Natural killer cell (primary cell): ENCODE results near the gene HM13. TPM values are rescaled to one million over a fixed set of nuclear protein-coding genes. Genes with fewer than 3 reads are reported as not detected.

ENCODE experiments used
- ATAC-seq, 3 donors: fragments of 150-1000 bp in 2 of 3; fragments of 200-7000 bp in 1 of 3; cut with Tn5 transposase; 1 replicate in 1 of 3; 2 replicates in 2 of 3; pipeline ENCODE4 v1.10.0; 2021; ENCODE audit warnings: mild to moderate bottlenecking in 2 of 3, moderate library complexity in 2 of 3
- DNase-seq, 2 donors: peaks; one replicate each; pipeline versions ENCODE4 v3.0.0 to v3.0.0-alpha.2; 2013 to 2021; ENCODE audit warnings: mixed read lengths in 1 of 2
- H3K27ac ChIP-seq: one replicate; pipeline ENCODE4 v1.5.1; 2013; ENCODE audit warnings: mild to moderate bottlenecking, low read length
- H3K27me3 ChIP-seq: one replicate; pipeline ENCODE4 v1.6.1; 2013; ENCODE audit warnings: low read length; ENCODE audit not compliant: control insufficient read depth, insufficient read depth
- H3K36me3 ChIP-seq: one replicate; pipeline ENCODE4 v1.6.1; 2013; ENCODE audit warnings: low read length; ENCODE audit not compliant: control insufficient read depth, insufficient read depth
- H3K4me1 ChIP-seq: one replicate; pipeline ENCODE4 v1.6.1; 2013; ENCODE audit warnings: low read length; ENCODE audit not compliant: control insufficient read depth, insufficient read depth
- H3K4me3 ChIP-seq: one replicate; pipeline ENCODE4 v1.5.1; 2013; ENCODE audit warnings: low read length
- H3K9me3 ChIP-seq: one replicate; pipeline ENCODE4 v1.6.1; 2013; ENCODE audit warnings: low read length; ENCODE audit not compliant: control insufficient read depth, insufficient read depth
- H3K27ac Mint-ChIP-seq, 2 donors: one replicate each; pipeline ENCODE4 v1.8.0; 2022; ENCODE audit warnings: mild to moderate bottlenecking in 2 of 2, mixed read lengths in 2 of 2, moderate library complexity in 1 of 2
- H3K27me3 Mint-ChIP-seq, 2 donors: one replicate each; pipeline ENCODE4 v1.8.0; 2022; ENCODE audit warnings: low read depth in 2 of 2, mixed read lengths in 2 of 2
- H3K36me3 Mint-ChIP-seq: one replicate; pipeline ENCODE4 v1.8.0; 2022; ENCODE audit warnings: mixed read lengths
- H3K4me1 Mint-ChIP-seq, 2 donors: one replicate each; pipeline ENCODE4 v1.8.0; 2022; ENCODE audit warnings: mixed read lengths in 2 of 2
- H3K4me3 Mint-ChIP-seq: one replicate; pipeline ENCODE4 v1.8.0; 2022; ENCODE audit warnings: mild to moderate bottlenecking, moderate library complexity, mixed read lengths
- H3K9me3 Mint-ChIP-seq, 2 donors: one replicate each; pipeline ENCODE4 v1.8.0; 2022; ENCODE audit warnings: mixed read lengths in 2 of 2
- WGBS: methylation state at CpG from one replicate; pipeline ENCODE4 v1.1.7; 2013; ENCODE audit warnings: missing lambda C conversion rate; ENCODE audit not compliant: insufficient coverage; 5-methylcytosine and 5-hydroxymethylcytosine counted together
- intact Hi-C: fragments of 100-400 bp; cut with micrococcal nuclease; formaldehyde crosslinking; loops from one replicate; pipeline ENCODE4 v1.14.2; 2022
- total RNA-seq, 4 donors: library from RNA; stranded (reverse); fragments of 120-200 nt in 1 of 4; gene quantifications; one replicate each; pipeline versions ENCODE4 v1.2.3 to v1.2.4, GENCODE V29; 2013 to 2022
- TF ChIP-seq, protein P1 (sequence below): fragments of 200-600 bp; IDR thresholded peaks from one replicate; pipeline ENCODE4 v1.8.0; 2022; ENCODE audit warnings: antibody characterized with exemption

The HM13 gene
- total RNA-seq, 3 donors from 2014 or later (not counting 1 experiment from before 2014, with no cell fraction given): 97.5 to 135 (median 104) TPM

DNA sequence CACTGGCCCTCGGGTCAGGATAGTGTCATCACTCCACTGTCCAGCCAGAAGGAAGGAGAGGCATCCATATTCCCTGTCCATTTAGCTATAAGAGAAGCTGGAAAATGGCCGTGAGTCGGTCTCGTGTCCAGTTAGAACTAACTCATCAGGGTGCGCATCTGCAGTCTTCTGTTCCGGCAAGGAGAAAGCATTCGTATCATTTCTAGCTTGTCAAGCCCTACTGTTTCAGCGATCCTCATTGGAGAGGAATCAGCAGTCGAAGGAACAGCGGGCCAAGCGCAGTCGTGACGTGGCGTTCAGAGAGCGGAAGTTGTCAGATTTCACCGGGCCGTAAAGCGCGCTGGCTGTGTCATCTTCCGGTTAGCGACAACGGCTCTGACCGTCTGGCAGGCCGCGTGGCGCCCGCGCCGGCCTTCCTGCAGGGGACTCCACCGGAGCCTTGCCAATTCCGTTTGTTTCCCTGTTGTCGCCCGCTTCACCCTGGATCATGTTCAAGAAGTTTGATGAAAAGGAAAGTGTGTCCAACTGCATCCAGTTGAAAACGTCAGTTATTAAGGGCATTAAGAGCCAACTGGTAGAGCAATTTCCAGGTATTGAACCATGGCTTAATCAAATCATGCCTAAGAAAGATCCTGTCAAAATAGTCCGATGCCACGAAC, 32.9 kb downstream of the HM13 start:
- peaks cover 27% of the 10 kb centered on the region for H3K4me1 ChIP-seq
- Mint-ChIP-seq H3K4me1 (peaks cover 27 to 39% of the 10 kb centered on the region in 2 donors), H3K27ac (peak overlapping the region; percentile 96), H3K9me3 (no peaks in the 10 kb centered on the region), H3K36me3 (no peaks in the 10 kb centered on the region), H3K27me3 (no peaks in the 10 kb centered on the region), H3K4me3 (peak overlapping the region; percentile 93)
- ATAC-seq (peak; percentile 90 to 91 (median 91)), DNase-seq (peak; percentile 78 to 92)
- no peaks in the 10 kb centered on the region for H3K27me3 ChIP-seq
- WGBS: 46% methylated on average over 36 of the region's 36 CpGs
- no peaks in the 10 kb centered on the region for H3K9me3 ChIP-seq
- intact Hi-C loops: no loop called here
- H3K4me3 ChIP-seq: peak overlapping the region; percentile 67
- TF ChIP-seq, protein P1, sequence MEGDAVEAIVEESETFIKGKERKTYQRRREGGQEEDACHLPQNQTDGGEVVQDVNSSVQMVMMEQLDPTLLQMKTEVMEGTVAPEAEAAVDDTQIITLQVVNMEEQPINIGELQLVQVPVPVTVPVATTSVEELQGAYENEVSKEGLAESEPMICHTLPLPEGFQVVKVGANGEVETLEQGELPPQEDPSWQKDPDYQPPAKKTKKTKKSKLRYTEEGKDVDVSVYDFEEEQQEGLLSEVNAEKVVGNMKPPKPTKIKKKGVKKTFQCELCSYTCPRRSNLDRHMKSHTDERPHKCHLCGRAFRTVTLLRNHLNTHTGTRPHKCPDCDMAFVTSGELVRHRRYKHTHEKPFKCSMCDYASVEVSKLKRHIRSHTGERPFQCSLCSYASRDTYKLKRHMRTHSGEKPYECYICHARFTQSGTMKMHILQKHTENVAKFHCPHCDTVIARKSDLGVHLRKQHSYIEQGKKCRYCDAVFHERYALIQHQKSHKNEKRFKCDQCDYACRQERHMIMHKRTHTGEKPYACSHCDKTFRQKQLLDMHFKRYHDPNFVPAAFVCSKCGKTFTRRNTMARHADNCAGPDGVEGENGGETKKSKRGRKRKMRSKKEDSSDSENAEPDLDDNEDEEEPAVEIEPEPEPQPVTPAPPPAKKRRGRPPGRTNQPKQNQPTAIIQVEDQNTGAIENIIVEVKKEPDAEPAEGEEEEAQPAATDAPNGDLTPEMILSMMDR: no peak
- H3K36me3 ChIP-seq: peaks cover 42% of the 10 kb centered on the region
- H3K27ac ChIP-seq: peak overlapping the region; percentile 93

DNA sequence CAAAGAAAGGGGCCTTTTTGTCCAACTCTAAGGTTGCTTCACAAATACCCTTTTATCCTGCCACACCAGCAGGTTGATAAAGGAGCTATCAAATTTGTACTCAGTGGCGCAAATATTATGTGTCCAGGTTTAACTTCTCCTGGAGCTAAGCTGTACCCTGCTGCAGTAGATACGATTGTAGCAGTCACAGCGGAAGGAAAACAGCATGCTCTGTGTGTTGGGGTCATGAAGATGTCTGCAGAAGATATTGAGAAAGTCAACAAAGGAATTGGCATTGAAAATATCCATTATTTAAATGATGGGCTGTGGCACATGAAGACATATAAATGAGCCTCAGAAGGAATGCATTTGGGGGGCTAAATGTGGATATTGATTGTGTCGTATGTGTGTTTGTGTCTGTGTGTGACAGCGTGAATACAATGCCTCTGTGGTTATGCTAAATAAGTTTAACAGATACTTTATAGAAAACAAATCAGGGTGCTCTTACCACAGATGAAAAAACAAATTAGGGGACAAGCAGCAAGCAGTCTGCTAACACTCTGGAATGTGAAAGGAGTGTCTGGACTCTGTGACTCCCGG, 33.6 kb downstream of the HM13 start:
- H3K4me3 ChIP-seq: peak overlapping the region; percentile 67
- peak in 1 of 2 donors; percentile 7 for DNase-seq
- Mint-ChIP-seq H3K27me3 (no peaks in the 10 kb centered on the region), H3K27ac (peak overlapping the region; percentile 96), H3K4me3 (peak overlapping the region; percentile 93), H3K36me3 (no peaks in the 10 kb centered on the region), H3K9me3 (no peaks in the 10 kb centered on the region), H3K4me1 (peaks cover 20 to 33% of the 10 kb centered on the region in 2 donors)
- no peaks in the 10 kb centered on the region for H3K9me3 ChIP-seq
- H3K27me3 ChIP-seq: no peaks in the 10 kb centered on the region
- ATAC-seq: no peak
- 55% methylated on average over 6 of the region's 6 CpGs for WGBS
- intact Hi-C loops: no loop called here
- peaks cover 21% of the 10 kb centered on the region for H3K4me1 ChIP-seq
- H3K27ac ChIP-seq: peak overlapping the region; percentile 93
- peaks cover 45% of the 10 kb centered on the region for H3K36me3 ChIP-seq
- TF ChIP-seq, protein P1: no peak

DNA sequence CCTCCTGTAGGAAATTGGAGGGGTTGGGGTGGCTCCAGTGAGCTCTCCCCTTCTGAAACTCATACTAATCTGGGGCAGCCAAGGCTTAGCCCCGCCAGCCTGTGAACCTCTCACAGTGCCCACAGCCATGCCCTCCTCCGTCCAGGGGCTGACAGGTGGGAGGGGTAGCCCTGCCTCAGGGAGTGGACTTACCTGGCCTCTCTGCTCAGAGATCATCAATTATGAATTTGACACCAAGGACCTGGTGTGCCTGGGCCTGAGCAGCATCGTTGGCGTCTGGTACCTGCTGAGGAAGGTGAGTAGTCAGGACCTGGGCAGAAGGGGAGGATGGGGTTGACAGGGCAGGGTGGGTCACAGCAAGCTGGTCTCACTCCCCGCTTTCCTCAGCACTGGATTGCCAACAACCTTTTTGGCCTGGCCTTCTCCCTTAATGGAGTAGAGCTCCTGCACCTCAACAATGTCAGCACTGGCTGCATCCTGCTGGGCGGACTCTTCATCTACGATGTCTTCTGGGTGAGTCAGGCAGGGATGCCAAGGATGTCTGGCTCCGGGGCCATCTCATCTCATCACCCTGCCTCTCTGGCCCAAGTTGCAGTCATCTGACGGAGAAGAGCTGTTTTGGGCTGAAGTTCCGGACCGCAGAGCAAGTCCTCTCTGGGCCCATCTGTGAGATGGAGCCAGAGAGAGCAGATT, 34.7 kb downstream of the HM13 start:
- WGBS: 96% methylated on average over 11 of the region's 11 CpGs
- Mint-ChIP-seq H3K27ac (peak overlapping the region in 1 of 2 donors; percentile 96), H3K27me3 (no peaks in the 10 kb centered on the region), H3K36me3 (no peaks in the 10 kb centered on the region), H3K9me3 (no peaks in the 10 kb centered on the region), H3K4me1 (peaks cover 20 to 29% of the 10 kb centered on the region in 2 donors), H3K4me3 (no peak overlapping the region)
- Histone ChIP-seq H3K4me1 (peaks cover 18% of the 10 kb centered on the region), H3K9me3 (no peaks in the 10 kb centered on the region), H3K27ac (no peak overlapping the region), H3K27me3 (no peaks in the 10 kb centered on the region), H3K4me3 (no peak overlapping the region), H3K36me3 (peaks cover 46% of the 10 kb centered on the region)
- TF ChIP-seq, protein P1: no peak
- intact Hi-C loops: no loop called here
- no peak for ATAC-seq
- DNase-seq: no peak
